Activated naive CD8-positive, alpha-beta T cell treated with anti-CD3 and anti-CD28 coated beads, Interleukin-2, amount 50 U/mL, for 16 hours (primary cell): ENCODE data around the gene NKD1.

Experiments
- DNase-seq: peaks from one replicate; pipeline ENCODE4 v3.0.0-alpha.2; 2020; ENCODE audit warnings: low read depth, low spot score

The NKD1 gene

GRCh38 chr16:50694206-50694605 lies 146.0 kb downstream of the NKD1 start:
- DNase-seq, result no peak

GRCh38 chr16:50695017-50696000 lies 147.1 kb downstream of the NKD1 start:
- no peak for DNase-seq

- no peak for DNase-seq
Observed at GRCh38 chr16:50696126-50696525, 147.9 kb downstream of the NKD1 start.

- no peak for DNase-seq
Observed at GRCh38 chr16:50696575-50697420, 148.6 kb downstream of the NKD1 start.

- no peak for DNase-seq
Observed at GRCh38 chr16:50697421-50697715, 149.2 kb downstream of the NKD1 start.

- DNase-seq, result no peak
Observed at GRCh38 chr16:50697881-50698767, 149.9 kb downstream of the NKD1 start.
